GM10847 (cell line): ENCODE results near the gene C11orf21.

ENCODE experiments used
- POLR2A ChIP-seq: IDR thresholded peaks from 2 replicates; pipeline ENCODE4 v1.6.1; 2011; ENCODE audit not compliant: insufficient read length; ENCODE audit errors: extremely low read depth

Gene C11orf21

GRCh38 chr11:2301631-2302305 lies at the start of gene C11orf21, which contains the start of gene TSPAN32:
Gene C11orf21, minus strand, starts transcription at chr11:2301918. Its CDS starts 110 bp downstream, at chr11:2301808.
Gene TSPAN32, plus strand, starts transcription at chr11:2302013. Its CDS starts 137 bp downstream, at chr11:2302150.
- TF ChIP-seq POLR2A, result no peak

GRCh38 chr11:2348986-2349385 lies 47.3 kb upstream of the C11orf21 start:
- no peak for TF ChIP-seq POLR2A

GRCh38 chr11:2347308-2347830 lies 45.7 kb upstream of the C11orf21 start:
- TF ChIP-seq POLR2A, result no peak

- TF ChIP-seq POLR2A, result no peak
Observed at GRCh38 chr11:2346586-2347307, 45.0 kb upstream of the C11orf21 start.

GRCh38 chr11:2346014-2346413 lies 44.3 kb upstream of the C11orf21 start:
- no peak for TF ChIP-seq POLR2A

GRCh38 chr11:2345050-2345449 lies 43.3 kb upstream of the C11orf21 start:
- TF ChIP-seq POLR2A, result no peak

GRCh38 chr11:2343502-2343901 lies 41.8 kb upstream of the C11orf21 start:
- TF ChIP-seq POLR2A, result no peak

- TF ChIP-seq POLR2A, result no peak
Observed at GRCh38 chr11:2342981-2343380, 41.3 kb upstream of the C11orf21 start.

- no peak for TF ChIP-seq POLR2A
Observed at GRCh38 chr11:2342557-2342956, 40.8 kb upstream of the C11orf21 start.

- TF ChIP-seq POLR2A, result no peak
Observed at GRCh38 chr11:2331404-2331803, 29.7 kb upstream of the C11orf21 start.

GRCh38 chr11:2330696-2331095 lies 29.0 kb upstream of the C11orf21 start:
- no peak for TF ChIP-seq POLR2A

GRCh38 chr11:2329551-2329950 lies 27.8 kb upstream of the C11orf21 start:
- TF ChIP-seq POLR2A, result no peak

GRCh38 chr11:2328656-2329354 lies 27.1 kb upstream of the C11orf21 start:
- TF ChIP-seq POLR2A, result no peak

- no peak for TF ChIP-seq POLR2A
Observed at GRCh38 chr11:2328021-2328420, 26.3 kb upstream of the C11orf21 start.

- TF ChIP-seq POLR2A, result no peak
Observed at GRCh38 chr11:2327032-2327431, 25.3 kb upstream of the C11orf21 start.

GRCh38 chr11:2325719-2326118 lies 24.0 kb upstream of the C11orf21 start:
- TF ChIP-seq POLR2A, result no peak
